Heart left ventricle (tissue), 16 donors: ENCODE measurements around the gene RAB30. TPM values are rescaled to one million over a fixed set of nuclear protein-coding genes. Genes with fewer than 3 reads are reported as not detected.
A peak's percentile ranks its signal among the peaks of the same experiment; 100 is the strongest.

Experiments used
- ATAC-seq, 4 donors: fragments of 200-7000 bp; cut with Tn5 transposase; one replicate each; pipeline ENCODE4 v1.9.1; 2020 to 2022; ENCODE audit warnings: moderate library complexity in 4 of 4, mild to moderate bottlenecking in 3 of 4, moderate number of reproducible peaks in 1 of 4
- DNase-seq, 5 donors: peaks; one replicate each; pipeline ENCODE4 v3.0.0-alpha.2; 2020
- H3K27ac ChIP-seq, 12 donors: fragments of 200-600 bp; sonication (generic) in 4 of 12; one replicate each; pipeline versions ENCODE4 v1.5.0 to v1.8.0; 2016 to 2022; ENCODE audit warnings: mild to moderate bottlenecking in 2 of 12
- H3K27me3 ChIP-seq, 9 donors: fragments of 200-600 bp; sonication (generic) in 2 of 9; one replicate each; pipeline versions ENCODE4 v1.5.1 to v1.8.0; 2016 to 2022; ENCODE audit warnings: mild to moderate bottlenecking in 3 of 9
- H3K36me3 ChIP-seq, 9 donors: fragments of 200-600 bp; sonication (generic) in 2 of 9; one replicate each; pipeline versions ENCODE4 v1.5.0 to v1.8.0; 2018 to 2022; ENCODE audit warnings: mild to moderate bottlenecking in 2 of 9
- H3K4me1 ChIP-seq, 12 donors: fragments of 200-600 bp; sonication (generic) in 4 of 12; one replicate each; pipeline versions ENCODE4 v1.5.0 to v1.8.0; 2016 to 2022; ENCODE audit warnings: mild to moderate bottlenecking in 3 of 12
- H3K4me3 ChIP-seq, 12 donors: fragments of 200-600 bp; sonication (generic) in 4 of 12; one replicate each; pipeline versions ENCODE4 v1.5.0 to v1.8.0; 2017 to 2022; ENCODE audit warnings: mild to moderate bottlenecking in 9 of 12, moderate library complexity in 4 of 12
- H3K9me3 ChIP-seq, 12 donors: fragments of 200-600 bp; sonication (generic) in 4 of 12; one replicate each; pipeline versions ENCODE4 v1.5.0 to v1.8.0; 2016 to 2022; ENCODE audit warnings: mild to moderate bottlenecking in 1 of 12
- POLR2A ChIP-seq, 2 donors: fragments of 450-650 bp; IDR thresholded peaks; one replicate each; pipeline ENCODE4 v1.6.1; 2017; ENCODE audit warnings: antibody characterized with exemption in 2 of 2, mild to moderate bottlenecking in 2 of 2, moderate library complexity in 2 of 2
- WGBS, 4 donors: extraction: QIAGEN DNeasy Blood & Tissue Kit in 2 of 4; methylation state at CpG; one replicate each; pipeline versions ENCODE4 v1.1.5 to v1.1.7; 2013 to 2018; 5-methylcytosine and 5-hydroxymethylcytosine counted together
- intact Hi-C, 10 donors: fragments of 100-400 bp; cut with DNase I; formaldehyde crosslinking; loops; one replicate each; pipeline versions ENCODE4 v1.11.1 to v1.14.2; 2022
- polyA plus RNA-seq, 2 donors: library from polyadenylated mRNA; stranded (reverse); fragments of 200-250 nt; gene quantifications; one replicate each; pipeline ENCODE4 v1.2.3, GENCODE V29; 2013
- total RNA-seq, 9 donors: library from RNA; depleted of rRNA in 2 of 9; stranded (reverse); fragments of >200 nt in 2 of 9; fragmentation: NEBNext Ultra II Directional in 3 of 9; extraction: Animal tissue kit (Norgen Biotek cat#: 25700) in 3 of 9; gene quantifications; one replicate each; pipeline versions ENCODE4 v1.1.0 to v1.2.4, GENCODE V29; 2016 to 2023
- TF ChIP-seq, protein P1 (sequence below), 12 donors: fragments of 200-600 bp; sonication (generic) in 4 of 12; IDR thresholded peaks; one replicate each; pipeline versions ENCODE4 v1.5.0 to v1.8.0; 2018 to 2022; ENCODE audit warnings: antibody characterized with exemption in 12 of 12, mild to moderate bottlenecking in 5 of 12
- donor health status: ischemic (EF 13 %, LVEDD 7.1; RV severe dilation, severe dysfunction).
- donor health status: healthy with polysubstance abuse.
- donor health status: DM: no; HTN: yes; CAD: no.
- donor health status: DM: no; HTN: no; CAD: no.
- donor health status: ischemic (EF 25% LVEDD 6.9; RV normal size, moderate dysfunction).
- donor health status: ischemic (EF 25% LVEDD 5.7; RV mildly dilated, moderate dysfunction).
- donor health status: healthy.
- donor health status: DM: yes; HTN: yes; CAD: no.
- donor health status: ischemic (EF 35%, LVEDD 5.7; RV mildly dilated, moderate dysfunction).
- donor health status: nonischemic (EF 11% LVEDD 7.7; RV severe dilation, severe dysfunction).
- donor health status: DM: yes; HTN: yes; CAD: no.
- donor health status: PGD.
- donor health status: ischemic (EF 29% LVEDD 5.4; RV normal size, mild dysfunction).
- donor health status: nonischemic (EF 23%, LVEDD 6.1; RV moderate dilation, normal function).

The RAB30 gene
- total and polyA plus RNA-seq, 11 donors, result 4.4 to 28.4 (median 18.8) TPM

DNA sequence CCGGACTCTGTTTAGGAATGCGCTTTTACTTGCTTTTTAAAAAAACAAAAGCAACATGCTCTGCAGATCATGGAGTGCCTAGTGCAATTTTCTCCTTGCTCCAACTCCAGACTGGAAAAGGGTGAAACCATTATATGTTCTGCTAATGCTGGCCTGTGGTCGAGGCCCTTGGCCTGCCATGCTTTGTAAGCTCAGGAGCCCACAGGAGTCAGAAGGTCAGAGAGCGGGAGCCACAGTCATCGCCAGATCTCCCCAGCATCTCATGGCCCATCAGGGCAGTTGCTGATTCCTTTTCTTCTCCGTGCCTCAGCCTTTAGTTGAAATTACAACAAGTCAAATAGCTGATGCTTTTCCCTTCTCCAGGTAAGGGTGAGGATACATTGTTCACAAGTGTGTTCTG is 89.8 kb downstream of the RAB30 start:
- H3K9me3 ChIP-seq, result no peaks in the 10 kb centered on the region
- H3K36me3 ChIP-seq, result peaks cover 0 to 62% (median 30%) of the 10 kb centered on the region in 9 donors
- no peak overlapping the region for H3K4me3 ChIP-seq
- no peaks in the 10 kb centered on the region for H3K27me3 ChIP-seq
- ATAC-seq (no peak), DNase-seq (no peak)
- intact Hi-C loops, result loop anchor here in 1 of 10 donors (10.0 kb wide), 1 partner anchor 83 kb away; no protein-coding TSS in a partner anchor
- TF ChIP-seq, protein P1, sequence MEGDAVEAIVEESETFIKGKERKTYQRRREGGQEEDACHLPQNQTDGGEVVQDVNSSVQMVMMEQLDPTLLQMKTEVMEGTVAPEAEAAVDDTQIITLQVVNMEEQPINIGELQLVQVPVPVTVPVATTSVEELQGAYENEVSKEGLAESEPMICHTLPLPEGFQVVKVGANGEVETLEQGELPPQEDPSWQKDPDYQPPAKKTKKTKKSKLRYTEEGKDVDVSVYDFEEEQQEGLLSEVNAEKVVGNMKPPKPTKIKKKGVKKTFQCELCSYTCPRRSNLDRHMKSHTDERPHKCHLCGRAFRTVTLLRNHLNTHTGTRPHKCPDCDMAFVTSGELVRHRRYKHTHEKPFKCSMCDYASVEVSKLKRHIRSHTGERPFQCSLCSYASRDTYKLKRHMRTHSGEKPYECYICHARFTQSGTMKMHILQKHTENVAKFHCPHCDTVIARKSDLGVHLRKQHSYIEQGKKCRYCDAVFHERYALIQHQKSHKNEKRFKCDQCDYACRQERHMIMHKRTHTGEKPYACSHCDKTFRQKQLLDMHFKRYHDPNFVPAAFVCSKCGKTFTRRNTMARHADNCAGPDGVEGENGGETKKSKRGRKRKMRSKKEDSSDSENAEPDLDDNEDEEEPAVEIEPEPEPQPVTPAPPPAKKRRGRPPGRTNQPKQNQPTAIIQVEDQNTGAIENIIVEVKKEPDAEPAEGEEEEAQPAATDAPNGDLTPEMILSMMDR (IDR thresholded peaks at IDR 0.05), result no peak
- TF ChIP-seq POLR2A (IDR thresholded peaks at IDR 0.05), result no peak
- 96 to 98% (median 97%) methylated on average over 6 of the region's 6 CpGs for WGBS, 4 donors
- H3K4me1 ChIP-seq, result peaks cover 0 to 24% (median 6%) of the 10 kb centered on the region in 12 donors
- H3K27ac ChIP-seq, result no peak overlapping the region

DNA sequence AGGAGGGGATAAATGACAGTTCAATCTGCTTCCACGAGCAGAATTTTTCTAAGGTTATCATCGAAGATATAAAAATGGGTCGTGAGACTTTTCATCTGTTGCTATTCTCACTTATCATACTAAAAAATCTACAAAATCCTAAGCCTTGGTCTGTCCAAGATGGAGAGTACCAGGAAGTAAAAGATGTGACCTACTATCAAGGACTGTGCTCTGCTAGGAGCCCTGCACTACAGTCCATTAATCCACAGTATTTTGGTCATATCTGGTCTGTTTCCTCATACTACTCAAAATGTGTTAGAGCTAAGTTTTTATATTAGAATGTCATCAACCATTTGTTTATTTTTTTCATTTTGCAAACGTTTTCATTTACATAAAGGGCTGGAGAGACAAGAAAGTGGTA is 90.8 kb downstream of the RAB30 start:
- intact Hi-C loops, result loop anchor here in 1 of 10 donors (10.0 kb wide), 1 partner anchor 84 kb away; no protein-coding TSS in a partner anchor
- DNase-seq, result no peak

DNA sequence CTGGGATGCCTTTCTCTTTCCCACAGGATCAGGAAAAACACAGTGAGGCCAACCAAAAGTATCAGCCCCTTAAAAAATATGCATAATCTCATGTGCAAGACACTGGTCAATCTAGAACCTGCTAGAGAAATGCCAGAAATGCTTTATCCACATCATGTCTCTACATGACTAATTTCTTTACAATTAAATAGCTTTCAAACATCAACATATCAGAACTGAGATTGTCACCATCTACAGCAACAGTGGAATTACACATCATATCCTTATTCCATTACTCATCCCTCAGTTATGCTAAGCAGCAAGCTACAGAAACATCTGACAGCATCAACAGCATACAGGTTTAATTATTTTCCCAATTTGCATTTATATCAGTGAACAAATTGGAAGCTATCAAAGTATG is 91.4 kb downstream of the RAB30 start:
- peaks cover 0 to 47% (median 30%) of the 10 kb centered on the region in 9 donors for H3K36me3 ChIP-seq
- peaks cover 0 to 24% (median 6%) of the 10 kb centered on the region in 12 donors for H3K4me1 ChIP-seq
- TF ChIP-seq POLR2A (IDR thresholded peaks at IDR 0.05), result no peak
- TF ChIP-seq, protein P1 (IDR thresholded peaks at IDR 0.05), result no peak
- ATAC-seq (peak in 1 of 4 donors; percentile 42), DNase-seq (no peak)
- H3K4me3 ChIP-seq, result no peak overlapping the region
- intact Hi-C loops, result loop anchor here in 1 of 10 donors (10.0 kb wide), 1 partner anchor 85 kb away; no protein-coding TSS in a partner anchor
- H3K9me3 ChIP-seq, result no peaks in the 10 kb centered on the region
- H3K27me3 ChIP-seq, result no peaks in the 10 kb centered on the region
- no peak overlapping the region for H3K27ac ChIP-seq

More for the DNA sequence above, 90.8 kb downstream of the RAB30 start:
- no peak for ATAC-seq
- WGBS, 4 donors, result 78 to 86% (median 83%) methylated on average over 4 of the region's 4 CpGs
- TF ChIP-seq, protein P1 (IDR thresholded peaks at IDR 0.05), result no peak
- no peak for TF ChIP-seq POLR2A (IDR thresholded peaks at IDR 0.05)
- Histone ChIP-seq H3K36me3 (peaks cover 0 to 53% (median 30%) of the 10 kb centered on the region in 9 donors), H3K27ac (no peak overlapping the region), H3K4me1 (peaks cover 0 to 24% (median 6%) of the 10 kb centered on the region in 12 donors), H3K9me3 (no peaks in the 10 kb centered on the region), H3K4me3 (no peak overlapping the region), H3K27me3 (no peaks in the 10 kb centered on the region)

DNA sequence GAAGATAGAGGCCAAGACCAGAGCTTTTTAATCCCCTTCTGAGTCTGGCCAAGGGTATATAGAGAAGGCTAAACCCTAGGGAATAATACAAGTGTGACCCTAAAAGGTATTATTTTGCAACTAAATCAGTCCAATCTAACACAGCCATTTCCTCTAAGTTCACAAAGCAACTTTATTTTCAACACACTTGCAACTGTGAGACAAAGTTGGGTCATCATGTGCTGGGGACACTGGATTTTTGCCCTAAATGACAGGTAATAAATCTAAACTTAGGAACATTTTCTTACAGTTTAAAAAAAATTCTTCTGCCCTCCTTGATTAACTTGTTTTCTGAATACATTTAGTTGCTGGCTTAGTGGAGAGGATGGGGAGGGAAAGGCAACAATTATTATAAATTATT is 91.9 kb downstream of the RAB30 start:
- intact Hi-C loops, result loop anchor here in 1 of 10 donors (10.0 kb wide), 1 partner anchor 85 kb away; no protein-coding TSS in a partner anchor
- no peaks in the 10 kb centered on the region for H3K27me3 ChIP-seq
- DNase-seq, result no peak
- TF ChIP-seq, protein P1 (IDR thresholded peaks at IDR 0.05), result no peak
- no peak for TF ChIP-seq POLR2A (IDR thresholded peaks at IDR 0.05)
- ATAC-seq, result no peak
- H3K27ac ChIP-seq, result no peak overlapping the region
- H3K9me3 ChIP-seq, result no peaks in the 10 kb centered on the region
- no peak overlapping the region for H3K4me3 ChIP-seq
- peaks cover 0 to 42% (median 28%) of the 10 kb centered on the region in 9 donors for H3K36me3 ChIP-seq
- H3K4me1 ChIP-seq, result peaks cover 0 to 24% (median 6%) of the 10 kb centered on the region in 12 donors
